ENCODE data around the gene LRMDA. TPM values are rescaled to one million over a fixed set of nuclear protein-coding genes. Genes with fewer than 3 reads are reported as not detected.

LRMDA gene
- total and polyA plus RNA-seq, 2 donors (not counting 1 experiment from before 2014, with no cell fraction given), result 0.12 TPM; not detected in 1

DNA sequence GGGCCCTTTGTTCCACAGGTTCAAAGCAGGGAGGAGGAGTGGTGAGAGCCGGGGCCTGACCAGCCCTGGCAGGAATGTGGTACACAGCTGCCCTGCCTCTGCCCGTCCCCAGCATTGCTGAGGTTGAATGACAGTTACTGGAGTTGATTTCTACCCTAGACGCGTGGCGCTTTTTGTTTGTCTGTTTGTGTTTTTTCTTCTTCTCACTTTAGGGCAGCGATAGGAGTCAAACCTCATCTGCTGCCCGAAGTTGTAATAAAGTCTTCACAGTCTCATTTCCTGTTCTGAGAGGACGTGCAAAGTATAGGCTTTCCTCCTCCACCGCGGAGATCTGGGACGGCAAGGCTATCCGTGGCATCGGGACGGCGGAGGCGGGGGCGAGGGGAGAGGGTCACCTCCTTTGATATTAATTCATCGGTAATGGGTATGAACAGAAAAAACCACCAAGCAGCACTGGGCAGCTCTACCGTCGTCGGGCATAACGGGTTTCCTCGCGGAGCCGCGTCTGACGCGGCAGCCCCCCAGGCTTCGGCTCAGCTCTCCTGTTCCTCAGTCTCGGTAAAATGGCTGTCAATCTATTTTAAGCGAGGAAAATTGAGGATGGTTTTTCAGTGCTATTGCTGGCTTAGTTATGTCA, 160.8 kb downstream of the LRMDA start:
- CTCF ChIA-PET, result no interaction called here
- Mint-ChIP-seq H3K4me3 (no peak overlapping the region), H3K27ac (no peak overlapping the region), H3K27me3 (peaks cover 11% of the 10 kb centered on the region), H3K9me3 (ENCODE audit: insufficient read depth) (no peaks in the 10 kb centered on the region), H3K4me1 (no peaks in the 10 kb centered on the region)
- H3K4me2 ChIP-seq (replicated peaks; ENCODE audit: low read depth, low read length, poor library complexity, severe bottlenecking), result no peak overlapping the region
- no peaks in the 10 kb centered on the region for H3K4me1 ChIP-seq (ENCODE audit: control insufficient read depth in 2 of 2, insufficient read depth in 2 of 2, low read length in 2 of 2)
- H3K27ac ChIP-seq (ENCODE audit: low read length in 2 of 2), result no peak overlapping the region
- POLR2A ChIA-PET, result no interaction called here
- WGBS (ENCODE audit: insufficient coverage), result 89% methylated on average over 19 of the region's 31 CpGs
- H3K27me3 ChIP-seq (replicated peaks in 1 of 4; ENCODE audit: control extremely low read depth in 1 of 4, control insufficient read depth in 3 of 4, insufficient read depth in 4 of 4, low read length in 3 of 4), result no peaks in the 10 kb centered on the region
- H3K79me2 ChIP-seq (ENCODE audit: control insufficient read depth, insufficient read depth, low read length), result no peaks in the 10 kb centered on the region
- no peaks in the 10 kb centered on the region for H3K36me3 ChIP-seq (replicated peaks in 1 of 2; ENCODE audit: control extremely low read depth in 1 of 2, control insufficient read depth in 1 of 2, extremely low read depth in 1 of 2, insufficient read depth in 2 of 2, low read length in 1 of 2)
- H4K20me1 ChIP-seq (ENCODE audit: control insufficient read depth, insufficient read depth, low read length, poor library complexity, severe bottlenecking), result no peaks in the 10 kb centered on the region
- H3K4me3 ChIP-seq (ENCODE audit: control extremely low read depth in 1 of 5, extremely low read depth in 1 of 5, insufficient read depth in 1 of 5, low read depth in 2 of 5, low read length in 4 of 5), result no peak overlapping the region
- DNase-seq (no peak), ATAC-seq (ENCODE audit: low read depth) (no peak)
- TF ChIP-seq, protein P1, sequence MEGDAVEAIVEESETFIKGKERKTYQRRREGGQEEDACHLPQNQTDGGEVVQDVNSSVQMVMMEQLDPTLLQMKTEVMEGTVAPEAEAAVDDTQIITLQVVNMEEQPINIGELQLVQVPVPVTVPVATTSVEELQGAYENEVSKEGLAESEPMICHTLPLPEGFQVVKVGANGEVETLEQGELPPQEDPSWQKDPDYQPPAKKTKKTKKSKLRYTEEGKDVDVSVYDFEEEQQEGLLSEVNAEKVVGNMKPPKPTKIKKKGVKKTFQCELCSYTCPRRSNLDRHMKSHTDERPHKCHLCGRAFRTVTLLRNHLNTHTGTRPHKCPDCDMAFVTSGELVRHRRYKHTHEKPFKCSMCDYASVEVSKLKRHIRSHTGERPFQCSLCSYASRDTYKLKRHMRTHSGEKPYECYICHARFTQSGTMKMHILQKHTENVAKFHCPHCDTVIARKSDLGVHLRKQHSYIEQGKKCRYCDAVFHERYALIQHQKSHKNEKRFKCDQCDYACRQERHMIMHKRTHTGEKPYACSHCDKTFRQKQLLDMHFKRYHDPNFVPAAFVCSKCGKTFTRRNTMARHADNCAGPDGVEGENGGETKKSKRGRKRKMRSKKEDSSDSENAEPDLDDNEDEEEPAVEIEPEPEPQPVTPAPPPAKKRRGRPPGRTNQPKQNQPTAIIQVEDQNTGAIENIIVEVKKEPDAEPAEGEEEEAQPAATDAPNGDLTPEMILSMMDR (IDR thresholded peaks at IDR 0.05), result no peak
- TF ChIP-seq EZH2 (IDR thresholded peaks at IDR 0.05; ENCODE audit: borderline replicate concordance, insufficient read depth, low read depth, low read length, poor library complexity, severe bottlenecking), result no peak
- no peak overlapping the region for H3K9ac ChIP-seq (ENCODE audit: low read length)
- intact Hi-C loops (cut with micrococcal nuclease), result no loop called here
- H2AFZ ChIP-seq (ENCODE audit: insufficient read depth, low read depth, low read length, poor library complexity, severe bottlenecking), result no peak overlapping the region
- H3K9me3 ChIP-seq (ENCODE audit: control extremely low read depth in 1 of 3, control insufficient read depth in 2 of 3, insufficient read depth in 1 of 3, low read length in 2 of 3), result peaks cover 0 to 2% (median 0%) of the 10 kb centered on the region in 3 donors

DNA sequence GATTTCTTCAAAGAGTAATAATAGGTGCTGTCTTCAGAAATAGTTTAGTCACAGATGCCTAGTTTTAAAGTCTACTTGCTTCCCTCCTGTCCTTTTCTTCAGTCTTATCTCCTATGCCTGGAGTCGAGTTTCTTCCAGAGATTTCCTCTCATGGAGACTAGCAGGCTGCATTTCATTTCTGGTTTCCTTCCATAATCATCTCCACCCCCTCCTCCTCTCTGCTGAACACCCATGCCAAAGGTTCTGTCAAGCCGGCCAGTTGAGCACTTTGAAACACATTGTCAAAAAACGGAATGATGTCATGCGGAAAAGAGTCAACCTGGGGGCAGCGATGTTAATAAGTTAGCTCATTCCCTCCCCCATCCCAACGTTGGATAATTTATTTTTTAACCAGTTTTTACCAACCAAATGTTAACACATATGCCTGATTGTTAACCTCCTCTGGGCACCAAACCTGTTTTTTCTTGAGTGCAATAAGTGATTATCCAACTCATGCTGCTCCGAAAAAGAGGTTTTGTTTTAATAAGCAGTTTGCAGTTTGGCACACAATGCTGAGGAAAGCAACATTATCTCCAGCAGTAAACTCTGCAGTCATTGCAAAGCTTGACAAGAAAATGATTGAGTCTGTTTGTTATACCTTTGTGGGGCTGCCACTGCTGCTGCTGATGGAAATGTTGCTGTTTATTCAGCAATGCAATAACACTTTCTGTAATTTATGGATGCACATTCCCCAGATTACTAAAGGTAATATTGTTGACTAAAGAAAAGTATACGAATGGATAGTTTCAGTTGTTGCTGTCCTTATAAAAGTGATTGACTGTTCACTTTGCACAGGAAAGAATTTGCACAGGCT, 161.6 kb downstream of the LRMDA start:
- 85% methylated on average over 6 of the region's 8 CpGs for WGBS (ENCODE audit: insufficient coverage)
- ChIA-PET POLR2A (no interaction called here), CTCF (no interaction called here)
- Histone ChIP-seq H3K4me1 (ENCODE audit: control insufficient read depth in 2 of 2, insufficient read depth in 2 of 2, low read length in 2 of 2) (no peaks in the 10 kb centered on the region), H3K4me3 (ENCODE audit: control extremely low read depth in 1 of 5, extremely low read depth in 1 of 5, insufficient read depth in 1 of 5, low read depth in 2 of 5, low read length in 4 of 5) (no peak overlapping the region), H2AFZ (ENCODE audit: insufficient read depth, low read depth, low read length, poor library complexity, severe bottlenecking) (no peak overlapping the region), H3K4me2 (replicated peaks; ENCODE audit: low read depth, low read length, poor library complexity, severe bottlenecking) (no peak overlapping the region), H3K9ac (ENCODE audit: low read length) (no peak overlapping the region), H3K27ac (ENCODE audit: low read length in 2 of 2) (no peak overlapping the region), H3K9me3 (ENCODE audit: control extremely low read depth in 1 of 3, control insufficient read depth in 2 of 3, insufficient read depth in 1 of 3, low read length in 2 of 3) (peaks cover 0 to 2% (median 0%) of the 10 kb centered on the region in 3 donors), H3K79me2 (ENCODE audit: control insufficient read depth, insufficient read depth, low read length) (no peaks in the 10 kb centered on the region), H3K27me3 (replicated peaks in 1 of 4; ENCODE audit: control extremely low read depth in 1 of 4, control insufficient read depth in 3 of 4, insufficient read depth in 4 of 4, low read length in 3 of 4) (no peaks in the 10 kb centered on the region), H4K20me1 (ENCODE audit: control insufficient read depth, insufficient read depth, low read length, poor library complexity, severe bottlenecking) (no peaks in the 10 kb centered on the region), H3K36me3 (replicated peaks in 1 of 2; ENCODE audit: control extremely low read depth in 1 of 2, control insufficient read depth in 1 of 2, extremely low read depth in 1 of 2, insufficient read depth in 2 of 2, low read length in 1 of 2) (no peaks in the 10 kb centered on the region)
- Mint-ChIP-seq H3K27ac (no peak overlapping the region), H3K4me3 (no peak overlapping the region), H3K4me1 (no peaks in the 10 kb centered on the region), H3K27me3 (peaks cover 11% of the 10 kb centered on the region), H3K9me3 (ENCODE audit: insufficient read depth) (no peaks in the 10 kb centered on the region)
- no peak for TF ChIP-seq EZH2 (IDR thresholded peaks at IDR 0.05; ENCODE audit: borderline replicate concordance, insufficient read depth, low read depth, low read length, poor library complexity, severe bottlenecking)
- TF ChIP-seq, protein P1 (IDR thresholded peaks at IDR 0.05), result no peak
- DNase-seq, result no peak
- intact Hi-C loops (cut with micrococcal nuclease), result no loop called here
- ATAC-seq (ENCODE audit: low read depth), result no peak
